ENCODE results near the gene TSPAN14. TPM values are rescaled to one million over a fixed set of nuclear protein-coding genes. Genes with fewer than 3 reads are reported as not detected.

The TSPAN14 gene
- total and polyA plus RNA-seq, 2 donors (not counting 1 experiment from before 2014, with no cell fraction given) = 12.1 to 50.0 TPM

GRCh38 chr10:80515941-80516340 lies 61.8 kb downstream of the TSPAN14 start:
- Histone ChIP-seq H3K36me3 (ENCODE audit: control insufficient read depth, insufficient read depth, low read length) (peaks cover 15% of the 10 kb centered on the region), H3K27me3 (ENCODE audit: control insufficient read depth, insufficient read depth, low read length) (no peaks in the 10 kb centered on the region), H3K79me2 (ENCODE audit: control insufficient read depth, insufficient read depth, low read length) (no peaks in the 10 kb centered on the region)

DNA sequence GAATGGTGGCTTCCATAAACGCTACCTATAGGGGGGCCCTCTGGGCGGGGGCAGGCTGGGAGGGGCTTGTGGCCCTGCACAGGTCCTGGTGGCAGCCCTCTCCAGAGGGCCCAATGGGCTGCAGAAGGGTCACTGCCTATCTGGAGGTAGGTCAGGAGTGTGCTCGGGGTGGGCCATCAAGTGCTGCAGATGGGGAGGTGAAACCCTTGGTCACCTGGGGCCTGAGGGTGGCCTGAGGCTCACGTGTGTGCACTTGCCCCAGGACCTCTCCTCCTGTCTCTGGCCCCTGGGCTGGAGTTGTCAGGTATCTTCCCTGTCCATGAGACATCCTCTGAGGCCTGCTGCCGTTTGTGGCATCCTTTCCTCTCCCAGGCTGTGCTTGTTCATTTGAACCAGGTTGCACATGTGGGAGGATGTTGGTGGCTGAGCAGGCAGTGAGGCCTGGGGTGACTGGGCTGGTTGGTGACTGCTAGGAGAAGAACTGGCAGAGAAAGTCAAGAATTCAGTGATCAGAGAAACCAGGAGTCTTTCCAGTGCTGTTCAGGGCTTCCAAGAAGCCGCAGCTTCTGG lies 62.5 kb downstream of the TSPAN14 start:
- Histone ChIP-seq H3K36me3 (ENCODE audit: control insufficient read depth, insufficient read depth, low read length) (peaks cover 15% of the 10 kb centered on the region), H3K4me1 (ENCODE audit: control insufficient read depth, extremely low read depth, insufficient read depth, low read length) (peaks cover 3% of the 10 kb centered on the region), H4K20me1 (ENCODE audit: control insufficient read depth, extremely low read depth, insufficient read depth, low read length) (no peaks in the 10 kb centered on the region), H3K4me2 (ENCODE audit: extremely low read depth, insufficient read depth, low read length) (no peak overlapping the region), H3K9ac (ENCODE audit: insufficient read depth, low read length) (no peak overlapping the region), H3K27ac (ENCODE audit: insufficient read depth, low read length) (no peak overlapping the region), H3K79me2 (ENCODE audit: control insufficient read depth, insufficient read depth, low read length) (no peaks in the 10 kb centered on the region), H3K27me3 (ENCODE audit: control insufficient read depth, insufficient read depth, low read length) (no peaks in the 10 kb centered on the region), H3K4me3 (replicated peaks in 1 of 4; ENCODE audit: control extremely low read depth in 1 of 4, insufficient read depth in 1 of 4, low read depth in 3 of 4, low read length in 4 of 4) (no peak overlapping the region), H2AFZ (ENCODE audit: low read length) (no peak overlapping the region), H3K9me3 (ENCODE audit: control insufficient read depth, insufficient read depth, low read depth, low read length) (no peaks in the 10 kb centered on the region)
- DNase-seq (ENCODE audit: low read depth in 2 of 2) = no peak
- TF ChIP-seq, protein P1, sequence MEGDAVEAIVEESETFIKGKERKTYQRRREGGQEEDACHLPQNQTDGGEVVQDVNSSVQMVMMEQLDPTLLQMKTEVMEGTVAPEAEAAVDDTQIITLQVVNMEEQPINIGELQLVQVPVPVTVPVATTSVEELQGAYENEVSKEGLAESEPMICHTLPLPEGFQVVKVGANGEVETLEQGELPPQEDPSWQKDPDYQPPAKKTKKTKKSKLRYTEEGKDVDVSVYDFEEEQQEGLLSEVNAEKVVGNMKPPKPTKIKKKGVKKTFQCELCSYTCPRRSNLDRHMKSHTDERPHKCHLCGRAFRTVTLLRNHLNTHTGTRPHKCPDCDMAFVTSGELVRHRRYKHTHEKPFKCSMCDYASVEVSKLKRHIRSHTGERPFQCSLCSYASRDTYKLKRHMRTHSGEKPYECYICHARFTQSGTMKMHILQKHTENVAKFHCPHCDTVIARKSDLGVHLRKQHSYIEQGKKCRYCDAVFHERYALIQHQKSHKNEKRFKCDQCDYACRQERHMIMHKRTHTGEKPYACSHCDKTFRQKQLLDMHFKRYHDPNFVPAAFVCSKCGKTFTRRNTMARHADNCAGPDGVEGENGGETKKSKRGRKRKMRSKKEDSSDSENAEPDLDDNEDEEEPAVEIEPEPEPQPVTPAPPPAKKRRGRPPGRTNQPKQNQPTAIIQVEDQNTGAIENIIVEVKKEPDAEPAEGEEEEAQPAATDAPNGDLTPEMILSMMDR (conservative IDR thresholded peaks at IDR 0.05 in 1 of 2, IDR thresholded peaks at IDR 0.05 in 1 of 2; ENCODE audit: low read depth in 1 of 2, low read length in 2 of 2) = no peak
- no peak for TF ChIP-seq EZH2 (IDR thresholded peaks at IDR 0.05; ENCODE audit: low read length, missing control alignments)

More at GRCh38 chr10:80515941-80516340, 61.8 kb downstream of the TSPAN14 start:
- Histone ChIP-seq H3K9me3 (ENCODE audit: control insufficient read depth, insufficient read depth, low read depth, low read length) (no peaks in the 10 kb centered on the region), H2AFZ (ENCODE audit: low read length) (no peak overlapping the region), H3K9ac (ENCODE audit: insufficient read depth, low read length) (no peak overlapping the region), H4K20me1 (ENCODE audit: control insufficient read depth, extremely low read depth, insufficient read depth, low read length) (no peaks in the 10 kb centered on the region), H3K27ac (ENCODE audit: insufficient read depth, low read length) (no peak overlapping the region), H3K4me1 (ENCODE audit: control insufficient read depth, extremely low read depth, insufficient read depth, low read length) (peaks cover 3% of the 10 kb centered on the region), H3K4me3 (replicated peaks in 1 of 4; ENCODE audit: control extremely low read depth in 1 of 4, insufficient read depth in 1 of 4, low read depth in 3 of 4, low read length in 4 of 4) (no peak overlapping the region), H3K4me2 (ENCODE audit: extremely low read depth, insufficient read depth, low read length) (no peak overlapping the region)
- TF ChIP-seq, protein P1 (conservative IDR thresholded peaks at IDR 0.05 in 1 of 2, IDR thresholded peaks at IDR 0.05 in 1 of 2; ENCODE audit: low read depth in 1 of 2, low read length in 2 of 2) = no peak
- TF ChIP-seq EZH2 (IDR thresholded peaks at IDR 0.05; ENCODE audit: low read length, missing control alignments) = no peak
- DNase-seq (ENCODE audit: low read depth in 2 of 2) = no peak

- no peak overlapping the region for H3K9ac ChIP-seq (ENCODE audit: insufficient read depth, low read length)
- no peak for TF ChIP-seq EZH2 (IDR thresholded peaks at IDR 0.05; ENCODE audit: low read length, missing control alignments)
- TF ChIP-seq, protein P1 (conservative IDR thresholded peaks at IDR 0.05 in 1 of 2, IDR thresholded peaks at IDR 0.05 in 1 of 2; ENCODE audit: low read depth in 1 of 2, low read length in 2 of 2) = no peak
- H3K4me2 ChIP-seq (ENCODE audit: extremely low read depth, insufficient read depth, low read length) = no peak overlapping the region
- H3K79me2 ChIP-seq (ENCODE audit: control insufficient read depth, insufficient read depth, low read length) = no peaks in the 10 kb centered on the region
- H3K9me3 ChIP-seq (ENCODE audit: control insufficient read depth, insufficient read depth, low read depth, low read length) = no peaks in the 10 kb centered on the region
- no peak overlapping the region for H2AFZ ChIP-seq (ENCODE audit: low read length)
- H4K20me1 ChIP-seq (ENCODE audit: control insufficient read depth, extremely low read depth, insufficient read depth, low read length) = no peaks in the 10 kb centered on the region
- H3K36me3 ChIP-seq (ENCODE audit: control insufficient read depth, insufficient read depth, low read length) = peaks cover 12% of the 10 kb centered on the region
- peaks cover 3% of the 10 kb centered on the region for H3K4me1 ChIP-seq (ENCODE audit: control insufficient read depth, extremely low read depth, insufficient read depth, low read length)
- H3K27ac ChIP-seq (ENCODE audit: insufficient read depth, low read length) = no peak overlapping the region
- H3K27me3 ChIP-seq (ENCODE audit: control insufficient read depth, insufficient read depth, low read length) = no peaks in the 10 kb centered on the region
- no peak for DNase-seq (ENCODE audit: low read depth in 2 of 2)
- H3K4me3 ChIP-seq (replicated peaks in 1 of 4; ENCODE audit: control extremely low read depth in 1 of 4, insufficient read depth in 1 of 4, low read depth in 3 of 4, low read length in 4 of 4) = no peak overlapping the region
These were observed 63.5 kb downstream of the TSPAN14 start for GRCh38 chr10:80517416-80518142.
